DOHH2 (cell line): Measurements from ENCODE around the gene PRPF38B.

Experiments
- EZH2phosphoT487 ChIP-seq: fragments of 200-600 bp; sonication (generic); IDR thresholded peaks from 2 replicates; pipeline ENCODE4 v1.6.1; 2017; ENCODE audit warnings: borderline replicate concordance, mild to moderate bottlenecking, antibody characterized with exemption, low read length, moderate library complexity, mixed read lengths
- TF ChIP-seq, protein P1 (sequence below): fragments of 200-600 bp; sonication (generic); IDR thresholded peaks from one replicate; pipeline ENCODE4 v1.5.1; 2014; ENCODE audit warnings: antibody characterized with exemption, mild to moderate bottlenecking, low read depth, low read length; ENCODE audit not compliant: poor library complexity, severe bottlenecking

DNA sequence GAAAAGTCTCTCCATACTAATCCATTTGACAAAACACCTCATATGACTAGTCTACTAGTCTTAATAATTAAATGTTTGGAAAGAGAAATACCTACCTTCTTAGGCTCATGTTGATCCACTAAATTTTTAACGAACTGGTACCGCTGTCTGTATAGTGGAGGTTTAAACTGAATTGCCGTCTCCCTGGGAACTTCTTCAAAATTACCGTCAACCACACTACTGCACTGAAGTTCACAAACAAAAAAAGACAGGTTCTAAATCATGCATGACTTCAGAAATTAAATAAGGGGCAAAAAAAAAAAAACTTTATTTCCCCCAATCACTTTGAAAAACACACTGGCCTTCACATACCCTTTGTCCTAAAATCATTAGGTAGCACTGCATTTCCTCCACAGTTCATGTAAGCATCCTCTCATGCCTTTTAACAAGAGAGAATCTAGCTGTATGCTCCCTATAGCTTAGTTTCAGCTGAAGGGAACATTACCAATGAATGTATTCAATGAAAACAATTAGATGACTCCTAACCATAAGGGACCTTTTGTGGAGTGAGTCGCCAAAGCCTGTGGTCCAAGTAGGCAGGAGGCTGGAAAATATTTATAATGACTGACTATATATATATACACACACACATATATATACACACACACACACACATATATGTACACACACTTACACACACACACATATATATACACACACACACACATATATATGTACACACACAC lies 34.6 kb upstream of the PRPF38B start:
- TF ChIP-seq, protein P1, sequence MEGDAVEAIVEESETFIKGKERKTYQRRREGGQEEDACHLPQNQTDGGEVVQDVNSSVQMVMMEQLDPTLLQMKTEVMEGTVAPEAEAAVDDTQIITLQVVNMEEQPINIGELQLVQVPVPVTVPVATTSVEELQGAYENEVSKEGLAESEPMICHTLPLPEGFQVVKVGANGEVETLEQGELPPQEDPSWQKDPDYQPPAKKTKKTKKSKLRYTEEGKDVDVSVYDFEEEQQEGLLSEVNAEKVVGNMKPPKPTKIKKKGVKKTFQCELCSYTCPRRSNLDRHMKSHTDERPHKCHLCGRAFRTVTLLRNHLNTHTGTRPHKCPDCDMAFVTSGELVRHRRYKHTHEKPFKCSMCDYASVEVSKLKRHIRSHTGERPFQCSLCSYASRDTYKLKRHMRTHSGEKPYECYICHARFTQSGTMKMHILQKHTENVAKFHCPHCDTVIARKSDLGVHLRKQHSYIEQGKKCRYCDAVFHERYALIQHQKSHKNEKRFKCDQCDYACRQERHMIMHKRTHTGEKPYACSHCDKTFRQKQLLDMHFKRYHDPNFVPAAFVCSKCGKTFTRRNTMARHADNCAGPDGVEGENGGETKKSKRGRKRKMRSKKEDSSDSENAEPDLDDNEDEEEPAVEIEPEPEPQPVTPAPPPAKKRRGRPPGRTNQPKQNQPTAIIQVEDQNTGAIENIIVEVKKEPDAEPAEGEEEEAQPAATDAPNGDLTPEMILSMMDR, result no peak
- no peak for TF ChIP-seq EZH2phosphoT487
